HCT116 (cell line): ENCODE data around the gene FBN3. TPM values are rescaled to one million over a fixed set of nuclear protein-coding genes. Genes with fewer than 3 reads are reported as not detected.

Experiments used
- ATAC-seq: fragments of 200-7000 bp; cut with Tn5 transposase; 2 replicates; pipeline ENCODE4 v1.9.1; 2020; ENCODE audit warnings: mild to moderate bottlenecking, moderate library complexity
- BruUV-seq: library from RNA; stranded (reverse); fragments of 400-500 nt; replicated peaks from 2 replicates; lab custom pipeline; 2021; lab: Mats Ljungman, UMichigan
- CTCF ChIA-PET: fragments of 300-600 bp; sonication (Branson Sonifier 250); formaldehyde crosslinking; loops from one replicate; lab custom pipeline; 2021; ENCODE audit warnings: antibody characterized with exemption; lab: Charles Lee
- POLR2A ChIA-PET: fragments of 300-600, 350-600 bp; sonication (Branson Sonifier 250); formaldehyde crosslinking; loops from one replicate; lab custom pipeline; 2021; ENCODE audit warnings: antibody characterized with exemption; lab: Charles Lee
- RAD21 ChIA-PET, 2 experiments: fragments of 300-600 bp; sonication (Branson Sonifier 250); formaldehyde crosslinking; loops; one replicate each; lab custom pipeline; 2023; ENCODE audit warnings: low total read pairs in 2 of 2; ENCODE audit not compliant: uncharacterized antibody in 2 of 2, unreplicated experiment in 2 of 2, low non-redundant PET in 1 of 2; lab: Charles Lee
- DNase-seq: peaks from one replicate; pipeline ENCODE4 v3.0.0-alpha.2; 2010; ENCODE audit warnings: low read depth, low spot score
- H2AFZ ChIP-seq: fragments of 200-600 bp; shearing (Covaris generic), sonication (generic); 2 replicates; pipeline ENCODE4 v1.6.1; 2017; ENCODE audit warnings: low read depth, mixed run types, mixed read lengths, antibody characterized with exemption, low read length; ENCODE audit not compliant: poor library complexity, severe bottlenecking
- H3K27ac ChIP-seq: 2 replicates; pipeline ENCODE4 v1.5.1; 2012; ENCODE audit warnings: low read depth, low read length
- H3K27me3 ChIP-seq: fragments of 200-600 bp; sonication (generic); 2 replicates; pipeline ENCODE4 v1.6.1; 2016; ENCODE audit warnings: mixed run types, low read length, mixed read lengths; ENCODE audit not compliant: insufficient read depth
- H3K36me3 ChIP-seq, 2 experiments: fragments of 200-500 bp in 1 of 2; fragments of 200-600 bp in 1 of 2; sonication (Bioruptor generic) in 1 of 2; sonication (generic) in 1 of 2; 2 replicates each; pipeline versions ENCODE4 v1.5.1 to v1.6.1; 2014 to 2016; ENCODE audit warnings: low read length in 2 of 2, inconsistent platforms in 1 of 2, mixed read lengths in 1 of 2, mixed run types in 1 of 2; ENCODE audit not compliant: insufficient read depth in 2 of 2, control insufficient read depth in 1 of 2
- H3K4me1 ChIP-seq, 2 experiments: fragments of 200-600 bp in 1 of 2; sonication (generic) in 1 of 2; 2 replicates each; pipeline versions ENCODE4 v1.5.1 to v1.6.1; 2012 to 2017; ENCODE audit warnings: low read length in 2 of 2, inconsistent platforms in 1 of 2, mild to moderate bottlenecking in 1 of 2, mixed read lengths in 1 of 2, mixed run types in 1 of 2, moderate library complexity in 1 of 2; ENCODE audit not compliant: insufficient read depth in 2 of 2, control insufficient read depth in 1 of 2
- H3K4me2 ChIP-seq: fragments of 200-600 bp; sonication (generic); 2 replicates; pipeline ENCODE4 v1.6.1; 2017; ENCODE audit warnings: mixed run types, low read length, mixed read lengths
- H3K4me3 ChIP-seq, 2 experiments: fragments of 200-600 bp in 1 of 2; sonication (generic) in 1 of 2; replicated peaks in 1 of 2; 2 replicates each; pipeline ENCODE4 v1.5.1; 2011 to 2016; ENCODE audit warnings: low read length in 2 of 2, control low read depth in 1 of 2, low read depth in 1 of 2, mild to moderate bottlenecking in 1 of 2, mixed read lengths in 1 of 2, mixed run types in 1 of 2
- H3K79me2 ChIP-seq: fragments of 200-600 bp; sonication (generic); 2 replicates; pipeline ENCODE4 v1.6.1; 2017; ENCODE audit warnings: mild to moderate bottlenecking, mixed run types, low read length, moderate library complexity, mixed read lengths; ENCODE audit not compliant: insufficient read depth
- H3K9ac ChIP-seq: fragments of 200-600 bp; sonication (generic); 2 replicates; pipeline ENCODE4 v1.6.1; 2016; ENCODE audit warnings: low read length, mixed read lengths
- H3K9me2 ChIP-seq: fragments of 200-600 bp; sonication (generic), shearing (Covaris generic); 2 replicates; pipeline ENCODE4 v1.6.1; 2017; ENCODE audit warnings: mixed run types, mild to moderate bottlenecking, moderate library complexity; ENCODE audit not compliant: insufficient read depth
- H3K9me3 ChIP-seq, 2 experiments: fragments of 200-500 bp in 1 of 2; fragments of 200-600 bp in 1 of 2; sonication (Bioruptor generic) in 1 of 2; sonication (generic) in 1 of 2; 2 replicates each; pipeline ENCODE4 v1.6.1; 2014 to 2017; ENCODE audit warnings: low read length in 2 of 2, mixed read lengths in 2 of 2, inconsistent platforms in 1 of 2, low read depth in 1 of 2, mild to moderate bottlenecking in 1 of 2, mixed run types in 1 of 2, moderate library complexity in 1 of 2; ENCODE audit not compliant: control insufficient read depth in 1 of 2, insufficient read depth in 1 of 2
- H4K20me1 ChIP-seq: fragments of 200-600 bp; sonication (generic), shearing (Covaris generic); 2 replicates; pipeline ENCODE4 v1.6.1; 2017; ENCODE audit warnings: mixed run types, mild to moderate bottlenecking, moderate library complexity; ENCODE audit not compliant: insufficient read depth
- ATF3 ChIP-seq: IDR thresholded peaks from 2 replicates; pipeline ENCODE4 v1.6.1; 2012
- CBX3 ChIP-seq: IDR thresholded peaks from 2 replicates; pipeline ENCODE4 v1.6.1; 2012; ENCODE audit warnings: low read depth
- ELF1 ChIP-seq: IDR thresholded peaks from 2 replicates; pipeline ENCODE4 v1.6.1; 2012; ENCODE audit warnings: low read depth, borderline replicate concordance
- EZH2phosphoT487 ChIP-seq: fragments of 200-600 bp; IDR thresholded peaks from 2 replicates; pipeline ENCODE4 v1.6.1; 2018; ENCODE audit warnings: antibody characterized with exemption, borderline replicate concordance
- FOSL1 ChIP-seq: IDR thresholded peaks from 2 replicates; pipeline ENCODE4 v1.6.1; 2012; ENCODE audit warnings: low read depth
- POLR2A ChIP-seq: IDR thresholded peaks from 2 replicates; pipeline ENCODE4 v1.7.0; 2011; ENCODE audit warnings: borderline replicate concordance; ENCODE audit not compliant: insufficient read depth, insufficient read length; ENCODE audit errors: extremely low read depth
- POLR2AphosphoS5 ChIP-seq: IDR thresholded peaks from 2 replicates; pipeline ENCODE4 v1.6.1; 2011; ENCODE audit warnings: mild to moderate bottlenecking, low read depth, low read length, moderate library complexity
- REST ChIP-seq: IDR thresholded peaks from 2 replicates; pipeline ENCODE4 v1.6.1; 2012; ENCODE audit warnings: low read depth
- SIN3A ChIP-seq: IDR thresholded peaks from 2 replicates; pipeline ENCODE4 v1.6.1; 2012; ENCODE audit warnings: low read depth
- SP1 ChIP-seq: IDR thresholded peaks from 2 replicates; pipeline ENCODE4 v1.6.1; 2012; ENCODE audit warnings: low read depth
- SRF ChIP-seq: IDR thresholded peaks from 2 replicates; pipeline ENCODE4 v1.6.1; 2012; ENCODE audit warnings: low read depth
- TCF7L2 ChIP-seq: IDR thresholded peaks from 2 replicates; pipeline ENCODE4 v1.7.0; 2011; ENCODE audit warnings: borderline replicate concordance, inconsistent platforms; ENCODE audit not compliant: insufficient read depth, insufficient read length; ENCODE audit errors: extremely low read depth
- YY1 ChIP-seq: IDR thresholded peaks from 2 replicates; pipeline ENCODE4 v1.6.1; 2011; ENCODE audit warnings: low read length, low read depth, moderate library complexity, mild to moderate bottlenecking; ENCODE audit not compliant: insufficient replicate concordance; ENCODE audit errors: extremely low read depth
- ZNF274 ChIP-seq: fragments of 200-500 bp; sonication (Bioruptor generic); IDR thresholded peaks from 2 replicates; pipeline ENCODE4 v1.6.1; 2014; ENCODE audit warnings: mild to moderate bottlenecking, low read depth, low read length, inconsistent platforms
- intact Hi-C: fragments of 100-400 bp; cut with micrococcal nuclease; formaldehyde crosslinking; loops from 2 replicates; pipeline ENCODE4 v1.10.0; 2022
- total RNA-seq: library from RNA; stranded (reverse); gene quantifications from one replicate; pipeline ENCODE4 v1.2.1, GENCODE V29; 2021; ENCODE audit not compliant: unreplicated experiment

Gene FBN3
- total RNA-seq, 1 experiment from 2014 or later = 6.6 TPM

- Histone ChIP-seq H3K4me3 (no peak overlapping the region), H3K9me3 (no peaks in the 10 kb centered on the region), H3K79me2 (no peaks in the 10 kb centered on the region), H3K27ac (no peak overlapping the region), H3K9me2 (no peaks in the 10 kb centered on the region), H3K4me2 (no peak overlapping the region), H3K4me1 (no peaks in the 10 kb centered on the region), H3K9ac (no peak overlapping the region), H3K36me3 (no peaks in the 10 kb centered on the region), H3K27me3 (no peaks in the 10 kb centered on the region), H2AFZ (no peak overlapping the region), H4K20me1 (no peaks in the 10 kb centered on the region)
- ChIA-PET RAD21 (no interaction called here), CTCF (no interaction called here), POLR2A (no interaction called here)
- no peak for TF ChIP-seq FOSL1
- TF ChIP-seq EZH2phosphoT487 = no peak
- TF ChIP-seq ZNF274 = no peak
- TF ChIP-seq YY1 = no peak
- no TSS peak for BruUV-seq
- DNase-seq = no peak
- intact Hi-C loops = no loop called here
- ATAC-seq = no peak
Observed at GRCh38 chr19:8123683-8124082, 25.7 kb downstream of the FBN3 start.

GRCh38 chr19:8120636-8121480 is 28.5 kb downstream of the FBN3 start:
- ChIA-PET RAD21 (no interaction called here), POLR2A (interaction anchor here (0.7 kb wide), 1 partner anchor 176 kb away, joined by 3 read pairs; no protein-coding TSS in a partner anchor), CTCF (no interaction called here)
- Histone ChIP-seq H4K20me1 (no peaks in the 10 kb centered on the region), H3K27ac (no peak overlapping the region), H2AFZ (no peak overlapping the region), H3K9ac (no peak overlapping the region), H3K27me3 (no peaks in the 10 kb centered on the region), H3K4me1 (no peaks in the 10 kb centered on the region), H3K4me2 (no peak overlapping the region), H3K9me3 (no peaks in the 10 kb centered on the region), H3K9me2 (no peaks in the 10 kb centered on the region), H3K79me2 (no peaks in the 10 kb centered on the region), H3K4me3 (no peak overlapping the region), H3K36me3 (no peaks in the 10 kb centered on the region)
- intact Hi-C loops = no loop called here
- TF ChIP-seq SRF = no peak
- TF ChIP-seq EZH2phosphoT487 = no peak
- TF ChIP-seq POLR2A = no peak
- TF ChIP-seq REST = no peak
- TF ChIP-seq SP1 = no peak
- no peak for TF ChIP-seq CBX3
- no peak for TF ChIP-seq TCF7L2
- no peak for TF ChIP-seq ATF3
- TF ChIP-seq FOSL1 = no peak
- TF ChIP-seq ELF1 = no peak
- no peak for TF ChIP-seq ZNF274
- no peak for TF ChIP-seq SIN3A
- TF ChIP-seq POLR2AphosphoS5 = no peak
- no TSS peak for BruUV-seq
- ATAC-seq (no peak), DNase-seq (no peak)
